ENCODE data around the gene LDLRAD2. TPM values are rescaled to one million over a fixed set of nuclear protein-coding genes. Genes with fewer than 3 reads are reported as not detected.

The LDLRAD2 gene
- total RNA-seq, 1 experiment from 2014 or later = not detected

- no peak for DNase-seq (ENCODE audit: low spot score)
- Histone ChIP-seq H3K4me1 (ENCODE audit: insufficient read depth, low read length, poor library complexity, severe bottlenecking) (no peaks in the 10 kb centered on the region), H3K9me3 (ENCODE audit: low read depth, low read length, poor library complexity, severe bottlenecking) (no peaks in the 10 kb centered on the region), H3K36me3 (ENCODE audit: insufficient read depth, low read length, poor library complexity, severe bottlenecking) (no peaks in the 10 kb centered on the region), H3K27ac (ENCODE audit: low read depth, low read length, poor library complexity, severe bottlenecking) (no peak overlapping the region), H3K27me3 (replicated peaks; ENCODE audit: insufficient read depth, low read depth, low read length, poor library complexity) (no peaks in the 10 kb centered on the region), H3K4me3 (ENCODE audit: low read depth, low read length, poor library complexity, severe bottlenecking) (no peak overlapping the region)
- intact Hi-C loops (cut with micrococcal nuclease; ENCODE audit: unreplicated experiment) = no loop called here
- CTCF ChIA-PET = no interaction called here
- BruUV-seq (replicated peaks) = no TSS peak
- no peak for TF ChIP-seq EZH2 (IDR thresholded peaks at IDR 0.05; ENCODE audit: borderline replicate concordance, low read depth, low read length, poor library complexity, severe bottlenecking)
- no peak for TF ChIP-seq CTCF (conservative IDR thresholded peaks at IDR 0.05; ENCODE audit: low read depth, low read length)
- POLR2A ChIA-PET (ENCODE audit: low non-redundant PET) = no interaction called here
These were observed 61.7 kb downstream of the LDLRAD2 start for GRCh38 chr1:21873761-21874160.

GRCh38 chr1:21874328-21874727, 62.3 kb downstream of the LDLRAD2 start:
- Histone ChIP-seq H3K36me3 (ENCODE audit: insufficient read depth, low read length, poor library complexity, severe bottlenecking) (no peaks in the 10 kb centered on the region), H3K9me3 (ENCODE audit: low read depth, low read length, poor library complexity, severe bottlenecking) (no peaks in the 10 kb centered on the region), H3K27ac (ENCODE audit: low read depth, low read length, poor library complexity, severe bottlenecking) (no peak overlapping the region), H3K27me3 (replicated peaks; ENCODE audit: insufficient read depth, low read depth, low read length, poor library complexity) (no peaks in the 10 kb centered on the region), H3K4me1 (ENCODE audit: insufficient read depth, low read length, poor library complexity, severe bottlenecking) (no peaks in the 10 kb centered on the region), H3K4me3 (ENCODE audit: low read depth, low read length, poor library complexity, severe bottlenecking) (no peak overlapping the region)
- DNase-seq (ENCODE audit: low spot score) = no peak
- BruUV-seq (replicated peaks) = no TSS peak
- intact Hi-C loops (cut with micrococcal nuclease; ENCODE audit: unreplicated experiment) = no loop called here
- CTCF ChIA-PET = no interaction called here
- no peak for TF ChIP-seq CTCF (conservative IDR thresholded peaks at IDR 0.05; ENCODE audit: low read depth, low read length)
- TF ChIP-seq EZH2 (IDR thresholded peaks at IDR 0.05; ENCODE audit: borderline replicate concordance, low read depth, low read length, poor library complexity, severe bottlenecking) = no peak
- POLR2A ChIA-PET (ENCODE audit: low non-redundant PET) = no interaction called here

Other genes with a start within 250 kb of the LDLRAD2 start
- gene RAP1GAP, start 142.9 kb upstream of the LDLRAD2 start, total RNA-seq (2021) = 37.7 and 40.3 TPM in 2 replicates
- 74.1 and 74.6 TPM in 2 replicates for gene USP48, start 29.1 kb upstream of the LDLRAD2 start, total RNA-seq (2021)
- 10.4 and 19.8 TPM in 2 replicates for gene HSPG2, start 125.0 kb downstream of the LDLRAD2 start, total RNA-seq (2021)
- gene CELA3B, start 164.8 kb downstream of the LDLRAD2 start, total RNA-seq (2021) = not detected in 2 replicates
- gene CELA3A, start 189.4 kb downstream of the LDLRAD2 start, total RNA-seq (2021) = not detected in 2 replicates
- gene CDC42, start 240.4 kb downstream of the LDLRAD2 start, total RNA-seq (2021) = 188 and 198 TPM in 2 replicates